ENCODE measurements around the gene ORAI3.

ORAI3 gene

GRCh38 chr16:30953511-30954124 lies 4.8 kb downstream of the ORAI3 start (continued):
- TF ChIP-seq ZNF692 (tag by site-specific recombination; IDR thresholded peaks at IDR 0.05) = peak; percentile 83
- TF ChIP-seq ZNF311 (tag by site-specific recombination; IDR thresholded peaks at IDR 0.05; ENCODE audit: borderline replicate concordance) = no peak
- peak; percentile 48; the same call in 1 of the 2 replicates for TF ChIP-seq INSM2 (tag by site-specific recombination; IDR thresholded peaks at IDR 0.05)
- no peak for TF ChIP-seq ZFP41 (tag by site-specific recombination; IDR thresholded peaks at IDR 0.05; ENCODE audit: borderline replicate concordance)
- TF ChIP-seq, protein P1, sequence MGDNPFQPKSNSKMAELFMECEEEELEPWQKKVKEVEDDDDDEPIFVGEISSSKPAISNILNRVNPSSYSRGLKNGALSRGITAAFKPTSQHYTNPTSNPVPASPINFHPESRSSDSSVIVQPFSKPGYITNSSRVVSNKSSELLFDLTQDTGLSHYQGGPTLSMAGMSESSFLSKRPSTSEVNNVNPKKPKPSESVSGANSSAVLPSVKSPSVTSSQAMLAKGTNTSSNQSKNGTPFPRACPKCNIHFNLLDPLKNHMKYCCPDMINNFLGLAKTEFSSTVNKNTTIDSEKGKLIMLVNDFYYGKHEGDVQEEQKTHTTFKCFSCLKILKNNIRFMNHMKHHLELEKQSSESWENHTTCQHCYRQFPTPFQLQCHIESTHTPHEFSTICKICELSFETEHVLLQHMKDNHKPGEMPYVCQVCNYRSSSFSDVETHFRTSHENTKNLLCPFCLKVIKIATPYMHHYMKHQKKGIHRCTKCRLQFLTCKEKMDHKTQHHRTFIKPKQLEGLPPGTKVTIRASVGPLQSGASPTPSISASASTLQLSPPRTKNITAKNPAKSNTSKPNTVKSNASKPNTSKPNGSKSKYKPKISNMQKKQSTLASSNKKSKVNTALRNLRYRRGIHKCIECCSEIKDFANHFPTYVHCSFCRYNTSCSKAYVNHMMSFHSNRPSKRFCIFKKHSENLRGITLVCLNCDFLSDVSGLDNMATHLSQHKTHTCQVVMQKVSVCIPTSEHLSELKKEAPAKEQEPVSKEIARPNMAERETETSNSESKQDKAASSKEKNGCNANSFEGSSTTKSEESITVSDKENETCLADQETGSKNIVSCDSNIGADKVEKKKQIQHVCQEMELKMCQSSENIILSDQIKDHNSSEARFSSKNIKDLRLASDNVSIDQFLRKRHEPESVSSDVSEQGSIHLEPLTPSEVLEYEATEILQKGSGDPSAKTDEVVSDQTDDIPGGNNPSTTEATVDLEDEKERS (tag by site-specific recombination; IDR thresholded peaks at IDR 0.05) = no peak
- no peak for TF ChIP-seq KLF8 (tag by site-specific recombination; IDR thresholded peaks at IDR 0.05)
- TF ChIP-seq ZNF561 (tag by site-specific recombination; IDR thresholded peaks at IDR 0.05; ENCODE audit: borderline replicate concordance) = no peak
- TF ChIP-seq SALL2 (tag by site-specific recombination; IDR thresholded peaks at IDR 0.05; ENCODE audit: borderline replicate concordance) = no peak
- TF ChIP-seq, protein P2, sequence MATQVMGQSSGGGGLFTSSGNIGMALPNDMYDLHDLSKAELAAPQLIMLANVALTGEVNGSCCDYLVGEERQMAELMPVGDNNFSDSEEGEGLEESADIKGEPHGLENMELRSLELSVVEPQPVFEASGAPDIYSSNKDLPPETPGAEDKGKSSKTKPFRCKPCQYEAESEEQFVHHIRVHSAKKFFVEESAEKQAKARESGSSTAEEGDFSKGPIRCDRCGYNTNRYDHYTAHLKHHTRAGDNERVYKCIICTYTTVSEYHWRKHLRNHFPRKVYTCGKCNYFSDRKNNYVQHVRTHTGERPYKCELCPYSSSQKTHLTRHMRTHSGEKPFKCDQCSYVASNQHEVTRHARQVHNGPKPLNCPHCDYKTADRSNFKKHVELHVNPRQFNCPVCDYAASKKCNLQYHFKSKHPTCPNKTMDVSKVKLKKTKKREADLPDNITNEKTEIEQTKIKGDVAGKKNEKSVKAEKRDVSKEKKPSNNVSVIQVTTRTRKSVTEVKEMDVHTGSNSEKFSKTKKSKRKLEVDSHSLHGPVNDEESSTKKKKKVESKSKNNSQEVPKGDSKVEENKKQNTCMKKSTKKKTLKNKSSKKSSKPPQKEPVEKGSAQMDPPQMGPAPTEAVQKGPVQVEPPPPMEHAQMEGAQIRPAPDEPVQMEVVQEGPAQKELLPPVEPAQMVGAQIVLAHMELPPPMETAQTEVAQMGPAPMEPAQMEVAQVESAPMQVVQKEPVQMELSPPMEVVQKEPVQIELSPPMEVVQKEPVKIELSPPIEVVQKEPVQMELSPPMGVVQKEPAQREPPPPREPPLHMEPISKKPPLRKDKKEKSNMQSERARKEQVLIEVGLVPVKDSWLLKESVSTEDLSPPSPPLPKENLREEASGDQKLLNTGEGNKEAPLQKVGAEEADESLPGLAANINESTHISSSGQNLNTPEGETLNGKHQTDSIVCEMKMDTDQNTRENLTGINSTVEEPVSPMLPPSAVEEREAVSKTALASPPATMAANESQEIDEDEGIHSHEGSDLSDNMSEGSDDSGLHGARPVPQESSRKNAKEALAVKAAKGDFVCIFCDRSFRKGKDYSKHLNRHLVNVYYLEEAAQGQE (tag by site-specific recombination; IDR thresholded peaks at IDR 0.05) = no peak
- no peak for TF ChIP-seq ZNF521 (tag by site-specific recombination; IDR thresholded peaks at IDR 0.05)
- TF ChIP-seq ZNF157 (tag by site-specific recombination; IDR thresholded peaks at IDR 0.05) = no peak
- TF ChIP-seq ZNF488 (tag by site-specific recombination; IDR thresholded peaks at IDR 0.05) = no peak
- TF ChIP-seq ZBTB6 (tag by site-specific recombination; IDR thresholded peaks at IDR 0.05) = no peak
- TF ChIP-seq ZNF16 (tag by site-specific recombination; IDR thresholded peaks at IDR 0.05; ENCODE audit: low read depth) = no peak
- TF ChIP-seq ZFP37 (tag by site-specific recombination; IDR thresholded peaks at IDR 0.05) = no peak
- TF ChIP-seq PBX3 (CRISPR knock-in tag; IDR thresholded peaks at IDR 0.05) = no peak
- TF ChIP-seq ZNF514 (tag by site-specific recombination; IDR thresholded peaks at IDR 0.05) = no peak
- TF ChIP-seq ZBTB17 (tag by site-specific recombination; IDR thresholded peaks at IDR 0.05) = peak; percentile 52
- TF ChIP-seq ZBTB1 (tag by site-specific recombination; IDR thresholded peaks at IDR 0.05) = no peak
- TF ChIP-seq, protein P3, sequence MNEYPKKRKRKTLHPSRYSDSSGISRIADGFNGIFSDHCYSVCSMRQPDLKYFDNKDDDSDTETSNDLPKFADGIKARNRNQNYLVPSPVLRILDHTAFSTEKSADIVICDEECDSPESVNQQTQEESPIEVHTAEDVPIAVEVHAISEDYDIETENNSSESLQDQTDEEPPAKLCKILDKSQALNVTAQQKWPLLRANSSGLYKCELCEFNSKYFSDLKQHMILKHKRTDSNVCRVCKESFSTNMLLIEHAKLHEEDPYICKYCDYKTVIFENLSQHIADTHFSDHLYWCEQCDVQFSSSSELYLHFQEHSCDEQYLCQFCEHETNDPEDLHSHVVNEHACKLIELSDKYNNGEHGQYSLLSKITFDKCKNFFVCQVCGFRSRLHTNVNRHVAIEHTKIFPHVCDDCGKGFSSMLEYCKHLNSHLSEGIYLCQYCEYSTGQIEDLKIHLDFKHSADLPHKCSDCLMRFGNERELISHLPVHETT (tag by site-specific recombination; IDR thresholded peaks at IDR 0.05) = no peak
- TF ChIP-seq ZFP3 (tag by site-specific recombination; IDR thresholded peaks at IDR 0.05; ENCODE audit: low read depth) = no peak
- TF ChIP-seq ZNF747 (tag by site-specific recombination; IDR thresholded peaks at IDR 0.05) = no peak
- TF ChIP-seq ZNF513 (tag by site-specific recombination; IDR thresholded peaks at IDR 0.05) = no peak
